ENCODE data around the gene FHAD1.

FHAD1 gene

GRCh38 chr1:15439325-15439724 is 192.3 kb downstream of the FHAD1 start:
- DNase-seq (ENCODE audit: low spot score): no peak

GRCh38 chr1:15440357-15440756 is 193.3 kb downstream of the FHAD1 start:
- no peak for DNase-seq (ENCODE audit: low spot score)

GRCh38 chr1:15441247-15441646 is 194.2 kb downstream of the FHAD1 start:
- no peak for DNase-seq (ENCODE audit: low spot score)

- no peak for DNase-seq (ENCODE audit: low spot score)
These were observed 195.1 kb downstream of the FHAD1 start for GRCh38 chr1:15442119-15442518.

- no peak for DNase-seq (ENCODE audit: low spot score)
These were observed 195.7 kb downstream of the FHAD1 start for GRCh38 chr1:15442759-15443158.

GRCh38 chr1:15443281-15443680 is 196.3 kb downstream of the FHAD1 start:
- DNase-seq (ENCODE audit: low spot score): no peak

GRCh38 chr1:15444468-15445389 is 197.7 kb downstream of the FHAD1 start:
- no peak for DNase-seq (ENCODE audit: low spot score)

GRCh38 chr1:15445390-15446122 is 198.5 kb downstream of the FHAD1 start:
- no peak for DNase-seq (ENCODE audit: low spot score)

GRCh38 chr1:15446212-15446611 is 199.2 kb downstream of the FHAD1 start:
- no peak for DNase-seq (ENCODE audit: low spot score)
